Breast epithelium (tissue), 4 donors: ENCODE results near the gene ADIRF. TPM values are rescaled to one million over a fixed set of nuclear protein-coding genes. Genes with fewer than 3 reads are reported as not detected.
A peak's percentile ranks its signal among the peaks of the same experiment; 100 is the strongest.

ENCODE experiments used
- DNase-seq, 2 donors: peaks; one replicate each; pipeline ENCODE4 v3.0.0-alpha.2; 2019; ENCODE audit warnings: low spot score in 2 of 2
- H3K27ac ChIP-seq, 2 donors: fragments of 200-600 bp; sonication (generic) in 1 of 2; one replicate each; pipeline ENCODE4 v1.5.1; 2016 to 2019; ENCODE audit warnings: mild to moderate bottlenecking in 1 of 2
- H3K27me3 ChIP-seq, 2 donors: fragments of 200-600 bp; sonication (generic) in 1 of 2; one replicate each; pipeline versions ENCODE4 v1.5.1 to v1.6.0; 2017 to 2019; ENCODE audit warnings: control low read depth in 1 of 2, mild to moderate bottlenecking in 1 of 2
- H3K36me3 ChIP-seq: fragments of 200-600 bp; one replicate; pipeline ENCODE4 v1.5.1; 2019
- H3K4me1 ChIP-seq, 2 donors: fragments of 200-600 bp; sonication (generic); one replicate each; pipeline ENCODE4 v1.5.1; 2016 to 2019; ENCODE audit warnings: control low read depth in 1 of 2
- H3K4me3 ChIP-seq, 3 donors: fragments of 200-600 bp; sonication (generic); 1 replicate in 2 of 3; 2 replicates in 1 of 3; pipeline ENCODE4 v1.5.1; 2016 to 2019; ENCODE audit warnings: mild to moderate bottlenecking in 3 of 3, moderate library complexity in 2 of 3
- H3K9me3 ChIP-seq, 2 donors: fragments of 200-600 bp; sonication (generic) in 1 of 2; one replicate each; pipeline ENCODE4 v1.5.1; 2016 to 2019; ENCODE audit warnings: control low read depth in 1 of 2
- CTCF ChIP-seq, 3 donors: fragments of 450-650 bp; IDR thresholded peaks; one replicate each; pipeline ENCODE4 v1.5.1; 2016 to 2017; ENCODE audit warnings: antibody characterized with exemption in 3 of 3, mild to moderate bottlenecking in 3 of 3, moderate library complexity in 3 of 3
- POLR2A ChIP-seq: fragments of 450-650 bp; IDR thresholded peaks from one replicate; pipeline ENCODE4 v1.6.1; 2016; ENCODE audit warnings: antibody characterized with exemption, mild to moderate bottlenecking, moderate library complexity
- POLR2AphosphoS5 ChIP-seq, 3 donors: sonication (generic); formaldehyde crosslinking; IDR thresholded peaks; one replicate each; pipeline ENCODE4 v1.6.1; 2017; ENCODE audit warnings: antibody characterized with exemption in 3 of 3
- intact Hi-C: fragments of 100-400 bp; cut with DNase I; formaldehyde crosslinking; loops from one replicate; pipeline ENCODE4 v1.15.1; 2023; ENCODE audit warnings: low total_unique reads
- total RNA-seq, 3 donors: library from RNA; depleted of rRNA; stranded (reverse); fragments of >200 nt; gene quantifications; one replicate each; pipeline ENCODE4 v1.1.0, GENCODE V29; 2016

Gene ADIRF
- total RNA-seq, 3 donors from 2014 or later = 204 to 1,074 (median 288) TPM

GRCh38 chr10:86969421-86970041 lies 1.2 kb downstream of the ADIRF start:
- H3K36me3 ChIP-seq = no peaks in the 10 kb centered on the region
- DNase-seq = no peak
- peak overlapping the region; percentile 99 to 100 for H3K27ac ChIP-seq
- no peak for TF ChIP-seq CTCF (IDR thresholded peaks at IDR 0.05)
- no peak for TF ChIP-seq POLR2AphosphoS5 (IDR thresholded peaks at IDR 0.05)
- TF ChIP-seq POLR2A = no peak
- peaks cover 11 to 22% of the 10 kb centered on the region in 2 donors for H3K4me1 ChIP-seq
- no peaks in the 10 kb centered on the region for H3K9me3 ChIP-seq
- H3K4me3 ChIP-seq = peak overlapping the region; percentile 70 to 77 (median 75)
- H3K27me3 ChIP-seq = no peaks in the 10 kb centered on the region
- intact Hi-C loops = loop anchor here (10.0 kb wide), 1 partner anchor 1585 kb away; no protein-coding TSS in a partner anchor

- peak in 2 of 3 donors; percentile 46 to 77 for TF ChIP-seq POLR2AphosphoS5 (IDR thresholded peaks at IDR 0.05)
- no peak for TF ChIP-seq CTCF (IDR thresholded peaks at IDR 0.05)
- TF ChIP-seq POLR2A = no peak
- Histone ChIP-seq H3K9me3 (no peaks in the 10 kb centered on the region), H3K36me3 (no peaks in the 10 kb centered on the region), H3K4me1 (peaks cover 11 to 22% of the 10 kb centered on the region in 2 donors), H3K27me3 (no peaks in the 10 kb centered on the region), H3K27ac (peak overlapping the region; percentile 99 to 100), H3K4me3 (peak overlapping the region; percentile 70 to 77 (median 75))
- peak; percentile 85 to 88 for DNase-seq
- intact Hi-C loops = loop anchor here (10.0 kb wide), 1 partner anchor 1584 kb away; no protein-coding TSS in a partner anchor
Observed at GRCh38 chr10:86970162-86970981, 2.1 kb downstream of the ADIRF start.

- peak overlapping the region; percentile 70 to 77 (median 75) for H3K4me3 ChIP-seq
- H3K9me3 ChIP-seq = no peaks in the 10 kb centered on the region
- no peaks in the 10 kb centered on the region for H3K36me3 ChIP-seq
- H3K27me3 ChIP-seq = no peaks in the 10 kb centered on the region
- intact Hi-C loops = loop anchor here (10.0 kb wide), 1 partner anchor 1584 kb away; no protein-coding TSS in a partner anchor
- peak overlapping the region; percentile 99 to 100 for H3K27ac ChIP-seq
- TF ChIP-seq POLR2AphosphoS5 (IDR thresholded peaks at IDR 0.05) = peak in 1 of 3 donors; percentile 97
- TF ChIP-seq POLR2A = peak; percentile 97
- peak in 1 of 3 donors; percentile 13 for TF ChIP-seq CTCF (IDR thresholded peaks at IDR 0.05)
- no peak for DNase-seq
- peaks cover 11 to 22% of the 10 kb centered on the region in 2 donors for H3K4me1 ChIP-seq
Observed at GRCh38 chr10:86970982-86971231, 2.6 kb downstream of the ADIRF start.

GRCh38 chr10:86971232-86971991 lies 3.1 kb downstream of the ADIRF start:
- TF ChIP-seq POLR2AphosphoS5 (IDR thresholded peaks at IDR 0.05) = peak; percentile 90 to 94 (median 92)
- TF ChIP-seq CTCF (IDR thresholded peaks at IDR 0.05) = peak in 2 of 3 donors; percentile 49 to 59
- no peak for TF ChIP-seq POLR2A
- peak; percentile 92 to 94 for DNase-seq
- Histone ChIP-seq H3K27ac (peak overlapping the region; percentile 99 to 100), H3K9me3 (no peaks in the 10 kb centered on the region), H3K36me3 (no peaks in the 10 kb centered on the region), H3K27me3 (no peaks in the 10 kb centered on the region), H3K4me3 (peak overlapping the region; percentile 70 to 77 (median 75)), H3K4me1 (peaks cover 11 to 22% of the 10 kb centered on the region in 2 donors)
- intact Hi-C loops = loop anchor here (10.0 kb wide), 1 partner anchor 1583 kb away; no protein-coding TSS in a partner anchor
